IMR-90 (cell line): ENCODE measurements around the gene GORASP1.

Experiments used
- CEBPB ChIP-seq: IDR thresholded peaks from 2 replicates; pipeline ENCODE4 v1.6.1; 2012; ENCODE audit warnings: low read depth, low read length, improper control_type of control experiment
- FOS ChIP-seq: fragments of 150-350 bp; IDR thresholded peaks from 2 replicates; pipeline ENCODE4 v1.6.1; 2016; ENCODE audit warnings: low read depth, low read length
- POLR2A ChIP-seq: IDR thresholded peaks from 2 replicates; pipeline ENCODE4 v1.6.1; 2012; ENCODE audit warnings: mild to moderate bottlenecking, low read depth, low read length
- SMC3 ChIP-seq: fragments of 150-350 bp; IDR thresholded peaks from 2 replicates; pipeline ENCODE4 v1.6.1; 2016; ENCODE audit warnings: low read depth, mild to moderate bottlenecking, antibody characterized with exemption, low read length, moderate library complexity
- TF ChIP-seq, protein P1 (sequence below): conservative IDR thresholded peaks from 2 replicates; pipeline ENCODE4 v1.5.1; 2012; ENCODE audit warnings: mild to moderate bottlenecking, low read depth, low read length, improper control_type of control experiment

DNA sequence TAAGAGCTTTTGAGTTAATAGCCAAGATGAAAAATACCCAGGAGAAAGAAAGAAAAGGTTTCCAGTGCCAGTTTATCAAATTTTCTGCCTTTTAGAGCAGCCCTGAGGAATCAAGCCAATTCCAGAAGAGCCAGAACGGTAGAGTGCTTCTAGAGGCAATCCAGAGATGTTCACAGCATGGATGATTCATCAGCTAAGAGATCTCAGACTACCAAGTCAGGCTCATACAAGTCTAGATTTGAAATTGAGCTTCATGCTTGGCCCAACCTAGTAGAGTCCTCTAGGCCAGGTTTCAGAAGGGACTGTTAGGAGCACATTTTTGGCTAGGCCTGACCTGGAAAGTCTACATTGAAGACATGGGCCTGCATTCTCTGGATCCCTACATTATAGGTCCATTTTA is 40.1 kb downstream of the GORASP1 start:
- TF ChIP-seq, protein P1, sequence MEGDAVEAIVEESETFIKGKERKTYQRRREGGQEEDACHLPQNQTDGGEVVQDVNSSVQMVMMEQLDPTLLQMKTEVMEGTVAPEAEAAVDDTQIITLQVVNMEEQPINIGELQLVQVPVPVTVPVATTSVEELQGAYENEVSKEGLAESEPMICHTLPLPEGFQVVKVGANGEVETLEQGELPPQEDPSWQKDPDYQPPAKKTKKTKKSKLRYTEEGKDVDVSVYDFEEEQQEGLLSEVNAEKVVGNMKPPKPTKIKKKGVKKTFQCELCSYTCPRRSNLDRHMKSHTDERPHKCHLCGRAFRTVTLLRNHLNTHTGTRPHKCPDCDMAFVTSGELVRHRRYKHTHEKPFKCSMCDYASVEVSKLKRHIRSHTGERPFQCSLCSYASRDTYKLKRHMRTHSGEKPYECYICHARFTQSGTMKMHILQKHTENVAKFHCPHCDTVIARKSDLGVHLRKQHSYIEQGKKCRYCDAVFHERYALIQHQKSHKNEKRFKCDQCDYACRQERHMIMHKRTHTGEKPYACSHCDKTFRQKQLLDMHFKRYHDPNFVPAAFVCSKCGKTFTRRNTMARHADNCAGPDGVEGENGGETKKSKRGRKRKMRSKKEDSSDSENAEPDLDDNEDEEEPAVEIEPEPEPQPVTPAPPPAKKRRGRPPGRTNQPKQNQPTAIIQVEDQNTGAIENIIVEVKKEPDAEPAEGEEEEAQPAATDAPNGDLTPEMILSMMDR = no peak
- no peak for TF ChIP-seq POLR2A
- TF ChIP-seq FOS = no peak
- TF ChIP-seq CEBPB = no peak
- no peak for TF ChIP-seq SMC3
